NCI-H524 treated with DMSO at 0.1 percent for 48 hours (cell line): Measurements from ENCODE around the gene CTDSPL.
"Not testable (repeated sequence)": the region's sequence is repeated elsewhere in the genome, so short reads cannot be mapped to it uniquely, and the experiment has no call there.

Experiments used
- DNase-seq: peaks from one replicate; lab custom pipeline; 2025; lab: John Stamatoyannopoulos, UW

Gene CTDSPL, protein sequence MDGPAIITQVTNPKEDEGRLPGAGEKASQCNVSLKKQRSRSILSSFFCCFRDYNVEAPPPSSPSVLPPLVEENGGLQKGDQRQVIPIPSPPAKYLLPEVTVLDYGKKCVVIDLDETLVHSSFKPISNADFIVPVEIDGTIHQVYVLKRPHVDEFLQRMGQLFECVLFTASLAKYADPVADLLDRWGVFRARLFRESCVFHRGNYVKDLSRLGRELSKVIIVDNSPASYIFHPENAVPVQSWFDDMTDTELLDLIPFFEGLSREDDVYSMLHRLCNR

GRCh38 chr3:37861620-37862041 lies at the start of gene CTDSPL:
CTDSPL (plus strand) TSS chr3:37861880; CDS start chr3:37862200, 320 bp downstream.
- DNase-seq, result no peak

GRCh38 chr3:37812499-37812896 lies 49.2 kb upstream of the CTDSPL start:
- DNase-seq, result no peak

- no peak for DNase-seq
These were observed 48.3 kb upstream of the CTDSPL start for GRCh38 chr3:37813403-37813802.

GRCh38 chr3:37814547-37814946 lies 47.1 kb upstream of the CTDSPL start:
- DNase-seq, result no peak

- DNase-seq, result not testable (repeated sequence)
These were observed 46.5 kb upstream of the CTDSPL start for GRCh38 chr3:37815156-37815555.

DNA sequence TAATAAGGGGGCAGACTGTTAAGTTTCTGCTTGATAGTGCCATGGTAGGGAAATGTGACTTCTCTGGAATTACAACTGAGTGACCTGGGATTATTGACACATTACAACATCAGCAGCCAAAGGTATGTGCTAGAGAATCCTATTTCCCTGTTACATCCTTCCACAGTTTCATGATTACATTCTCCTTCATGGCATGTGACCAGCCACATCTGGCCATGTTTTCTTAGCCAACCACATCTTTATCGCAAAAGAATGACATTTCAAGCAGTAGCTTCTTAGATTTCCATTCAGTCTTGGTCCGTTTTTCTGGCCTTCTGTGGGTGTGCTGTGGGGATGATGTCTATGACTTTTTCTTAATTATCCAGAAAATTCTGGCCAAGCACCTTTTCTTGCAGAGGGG lies 45.4 kb upstream of the CTDSPL start:
- DNase-seq, result no peak

GRCh38 chr3:37819591-37819990 lies 42.1 kb upstream of the CTDSPL start:
- DNase-seq, result no peak

GRCh38 chr3:37820286-37820685 lies 41.4 kb upstream of the CTDSPL start:
- DNase-seq, result no peak

DNA sequence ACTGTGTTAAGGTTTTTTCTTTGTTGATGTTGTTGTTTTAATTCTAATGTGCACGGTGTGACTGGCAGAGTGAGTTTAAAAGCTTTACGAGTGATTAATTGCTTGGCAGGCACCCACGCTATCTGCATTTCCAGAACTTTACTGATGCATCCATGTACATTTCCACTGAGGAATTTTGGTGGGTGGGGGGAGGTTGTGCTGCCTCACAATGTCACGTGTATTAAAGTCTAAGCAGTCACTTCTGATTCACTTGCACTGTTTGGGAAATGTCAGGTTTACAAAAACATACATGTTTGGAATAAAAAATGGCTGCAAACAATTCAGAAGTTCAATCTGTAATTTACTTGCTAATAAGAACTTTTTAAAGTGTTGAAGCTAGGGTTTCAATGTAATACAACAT lies 38.5 kb upstream of the CTDSPL start:
- DNase-seq, result no peak

GRCh38 chr3:37824090-37824953 lies 37.4 kb upstream of the CTDSPL start:
- no peak for DNase-seq

DNA sequence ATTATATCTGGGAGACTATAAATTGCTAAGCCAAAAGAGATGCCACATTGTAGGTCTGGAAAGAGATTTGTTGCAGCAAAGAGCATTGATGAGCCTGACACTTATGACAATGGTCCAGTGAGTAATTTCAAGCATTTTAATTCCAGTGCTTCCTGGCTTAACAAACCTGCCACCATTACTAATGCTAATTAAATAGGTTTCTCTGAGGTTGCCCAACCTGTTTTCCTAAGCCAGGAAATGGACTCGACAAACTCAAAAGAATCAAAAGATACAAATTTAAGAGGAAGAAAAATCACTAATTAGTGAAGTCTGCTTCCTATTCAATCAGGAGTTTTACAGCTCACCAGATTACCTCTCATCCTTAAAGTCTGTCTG lies 36.7 kb upstream of the CTDSPL start:
- no peak for DNase-seq

- no peak for DNase-seq
These were observed 35.8 kb upstream of the CTDSPL start for GRCh38 chr3:37825744-37826400.

DNA sequence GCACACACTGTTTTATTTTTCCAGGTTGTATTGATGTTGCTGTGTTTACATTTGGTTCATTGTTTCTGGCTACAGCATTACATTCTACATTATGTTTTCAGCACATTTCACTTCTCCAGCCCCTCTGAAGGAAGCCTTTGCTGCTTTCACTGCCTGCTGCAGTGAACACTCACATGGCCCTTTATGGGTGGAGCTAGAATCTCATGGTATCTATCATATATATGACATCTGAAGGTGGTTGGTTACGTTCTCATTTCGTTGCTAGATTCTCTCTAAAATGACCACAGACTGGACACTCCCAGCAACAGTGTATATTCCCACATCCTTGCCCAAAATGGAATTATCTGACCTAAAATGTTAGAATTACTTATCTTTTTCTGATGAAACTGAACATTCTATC lies 35.2 kb upstream of the CTDSPL start:
- DNase-seq, result no peak

GRCh38 chr3:37826933-37827332 lies 34.7 kb upstream of the CTDSPL start:
- no peak for DNase-seq

DNA sequence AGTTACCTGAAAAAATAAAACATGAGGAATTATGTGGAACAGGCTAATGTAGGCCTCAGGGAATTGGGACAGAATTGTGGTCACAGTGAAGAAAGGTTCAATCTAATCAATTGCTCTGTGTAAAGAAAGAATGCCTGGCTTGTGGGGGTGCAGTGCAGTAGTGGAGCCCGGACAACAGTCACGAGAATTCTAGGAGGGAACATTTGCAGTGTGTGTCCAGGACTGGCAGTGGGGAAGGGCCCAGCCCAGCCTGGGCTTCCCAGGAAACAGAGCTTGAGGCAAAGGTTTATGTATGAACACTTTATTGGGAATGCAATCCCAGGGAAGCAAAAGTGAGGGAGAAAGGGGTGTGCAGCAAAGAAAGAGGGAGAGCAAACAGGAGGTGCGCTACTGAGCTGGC lies 29.2 kb upstream of the CTDSPL start:
- no peak for DNase-seq

DNA sequence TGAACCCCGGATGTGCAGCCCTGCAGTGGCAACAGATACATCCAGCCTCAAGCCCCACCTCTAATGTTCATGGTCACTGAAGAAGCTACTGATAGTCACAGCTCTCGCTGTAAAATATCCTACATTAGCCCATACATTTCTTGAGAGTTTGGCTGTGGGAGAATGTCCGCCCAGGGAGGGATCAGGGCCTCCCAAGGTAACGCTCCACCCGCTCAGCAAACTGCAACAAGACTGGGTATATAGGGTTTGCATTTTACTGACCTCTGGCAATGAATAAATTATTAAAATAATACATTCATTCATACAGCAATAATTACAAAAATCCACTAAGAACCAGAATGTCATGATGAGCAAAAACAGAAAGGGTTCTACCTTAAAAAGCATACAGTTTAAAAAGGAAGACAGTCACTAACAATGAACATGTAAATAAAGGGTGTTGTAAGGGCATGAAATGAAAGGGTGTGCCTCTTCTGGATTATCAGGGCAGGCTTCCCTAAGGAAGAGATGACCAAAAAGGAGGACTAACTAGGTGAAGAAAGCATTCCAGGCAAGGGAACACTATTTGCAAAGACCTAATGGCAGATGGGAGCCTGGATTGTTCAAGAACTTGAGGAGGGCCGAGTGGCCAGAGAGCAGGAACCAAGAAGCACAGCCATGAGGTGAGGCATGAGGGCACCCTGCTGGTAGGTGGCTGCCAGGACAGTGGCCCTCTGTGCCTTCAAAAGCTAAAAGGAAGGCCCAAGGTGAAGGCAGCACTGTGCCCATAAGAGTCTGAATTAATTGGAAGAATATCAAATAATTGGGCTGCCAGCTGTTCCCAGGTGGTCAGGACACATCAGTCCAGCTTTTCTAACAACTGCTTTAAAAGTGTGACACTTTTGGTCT lies 28.1 kb upstream of the CTDSPL start:
- no peak for DNase-seq

- no peak for DNase-seq
These were observed 25.1 kb upstream of the CTDSPL start for GRCh38 chr3:37836589-37836988.

DNA sequence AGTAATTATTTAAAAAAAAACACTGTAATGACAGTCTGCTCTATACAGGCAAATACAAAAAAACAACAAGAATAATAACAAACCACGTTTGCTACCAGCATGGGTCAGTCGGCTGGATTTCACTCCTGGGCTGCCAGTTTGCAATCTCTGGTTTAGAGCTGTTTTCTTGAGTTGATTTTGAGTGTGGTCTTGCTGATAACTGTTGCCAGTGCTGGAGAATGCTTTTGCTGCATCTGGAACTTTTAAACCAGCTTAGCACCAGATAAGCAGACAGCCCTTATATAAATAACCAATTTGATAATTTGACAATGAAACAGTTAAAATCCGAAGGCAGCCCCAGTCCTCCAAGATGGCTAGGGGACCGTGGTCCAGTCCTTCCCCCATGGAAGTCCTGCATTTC lies 14.0 kb upstream of the CTDSPL start:
- DNase-seq, result no peak

DNA sequence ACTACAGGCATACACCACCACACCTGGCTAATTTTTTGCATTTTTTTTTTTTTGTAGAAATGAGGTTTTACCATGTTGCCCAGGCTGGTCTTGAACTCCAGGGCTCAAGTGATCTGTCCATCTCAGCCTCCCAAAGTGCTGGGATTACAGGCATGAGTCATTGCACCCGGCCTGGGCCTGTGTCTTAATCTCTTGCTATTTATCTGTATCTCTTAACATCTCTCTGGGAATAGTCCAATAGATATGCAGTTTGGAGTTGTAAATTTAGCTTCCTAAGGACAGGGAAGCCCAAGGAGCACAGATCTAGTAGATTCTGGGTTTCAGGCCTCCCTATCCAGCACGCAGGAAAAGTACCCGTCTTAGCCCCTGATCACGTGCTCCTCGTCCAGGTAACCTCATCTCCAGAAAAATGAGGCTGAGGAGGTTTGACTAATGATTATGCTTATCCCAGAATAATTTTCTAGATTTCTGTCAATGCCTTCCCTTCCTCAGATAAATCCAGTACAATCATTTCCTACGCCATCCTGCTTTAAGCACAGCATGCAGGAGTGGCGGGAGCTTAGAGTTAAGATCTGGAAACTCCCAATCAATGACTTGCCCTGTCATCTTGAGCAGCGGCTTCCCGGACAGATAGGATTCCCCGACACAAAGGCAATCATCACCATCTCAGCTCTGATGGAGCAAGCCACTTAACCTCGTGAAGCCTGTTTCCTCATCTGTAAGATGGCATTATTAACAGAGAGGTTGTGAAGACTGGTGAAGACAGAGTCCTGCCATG lies 12.3 kb upstream of the CTDSPL start:
- DNase-seq, result no peak

GRCh38 chr3:37852097-37852496 lies 9.6 kb upstream of the CTDSPL start:
- DNase-seq, result no peak

DNA sequence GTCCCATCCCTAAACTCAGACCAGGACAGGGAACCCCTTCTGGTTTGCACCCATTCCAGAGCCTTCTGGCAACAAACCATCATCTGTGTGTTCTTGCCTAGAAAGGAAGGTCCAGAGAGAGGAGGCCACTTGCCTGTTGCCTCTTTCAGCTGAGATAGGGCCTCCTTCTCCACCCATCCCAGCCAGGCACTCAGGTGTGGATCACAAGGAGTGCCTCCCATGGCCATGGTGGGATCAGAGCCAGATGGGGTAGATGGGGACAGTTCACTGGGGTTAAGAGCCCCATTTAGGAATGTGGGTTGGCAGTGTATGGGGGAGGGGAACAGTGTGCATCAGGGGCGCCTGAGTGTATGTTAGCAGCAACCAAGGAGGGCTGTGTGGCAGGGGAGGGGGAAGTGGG lies 8.9 kb upstream of the CTDSPL start:
- no peak for DNase-seq
